K562 (cell line): ENCODE measurements around the gene LPGAT1.

Source experiments
- BDP1 ChIP-seq: IDR thresholded peaks from 3 replicates; pipeline ENCODE4 v1.6.1; 2011; ENCODE audit not compliant: insufficient read length, insufficient read depth
- BMI1 ChIP-seq: fragments of 150-350 bp; IDR thresholded peaks from 2 replicates; pipeline ENCODE4 v1.6.1; 2014; ENCODE audit warnings: low read length
- HOXB6 ChIP-seq: fragments of 250-450 bp; sonication (Bioruptor Pico); IDR thresholded peaks from 2 replicates; pipeline ENCODE4 v1.5.1; 2022; ENCODE audit warnings: mild to moderate bottlenecking, borderline replicate concordance
- KLF16 ChIP-seq: IDR thresholded peaks from 2 replicates; pipeline ENCODE4 v1.6.1; 2016; ENCODE audit warnings: antibody characterized with exemption
- NFYB ChIP-seq: IDR thresholded peaks from 2 replicates; pipeline ENCODE4 v1.6.1; 2011; ENCODE audit warnings: mild to moderate bottlenecking, moderate library complexity; ENCODE audit not compliant: insufficient read length; ENCODE audit errors: extremely low read depth
- POLR2AphosphoS5 ChIP-seq: IDR thresholded peaks from 2 replicates; pipeline ENCODE4 v1.6.1; 2011; ENCODE audit warnings: mild to moderate bottlenecking, low read depth, low read length, moderate library complexity; ENCODE audit not compliant: control insufficient read depth, insufficient read depth
- SMC3 ChIP-seq: conservative IDR thresholded peaks from 2 replicates; pipeline ENCODE4 v1.6.1; 2011; ENCODE audit warnings: low read depth, low read length, improper control_type of control experiment; ENCODE audit not compliant: insufficient read depth
- ZBED1 ChIP-seq: IDR thresholded peaks from 2 replicates; pipeline ENCODE4 v1.6.1; 2014
- ZNF143 ChIP-seq: sonication (generic); formaldehyde crosslinking; IDR thresholded peaks from 2 replicates; pipeline ENCODE4 v1.9.0; 2022; ENCODE audit warnings: mild to moderate bottlenecking, missing genetic modification reagents
- ZNF316 ChIP-seq: fragments of 450-650 bp; IDR thresholded peaks from 2 replicates; pipeline ENCODE4 v1.6.1; 2016
- ZNF507 ChIP-seq: conservative IDR thresholded peaks from 2 replicates; pipeline ENCODE4 v1.6.1; 2017; ENCODE audit warnings: missing genetic modification characterization, missing compliant biosample characterization
- TF ChIP-seq, protein P1 (sequence below): fragments of 450-650 bp; IDR thresholded peaks from 2 replicates; pipeline ENCODE4 v1.6.1; 2017; ENCODE audit warnings: antibody characterized with exemption, mild to moderate bottlenecking
- TF ChIP-seq, protein P2 (sequence below): fragments of 450-650 bp; IDR thresholded peaks from 2 replicates; pipeline ENCODE4 v1.6.1; 2016; ENCODE audit warnings: low read depth
- TF ChIP-seq, protein P3 (sequence below): sonication (generic); formaldehyde crosslinking; IDR thresholded peaks from 2 replicates; pipeline ENCODE4 v1.9.0; 2022; ENCODE audit warnings: mild to moderate bottlenecking, missing genetic modification reagents

DNA sequence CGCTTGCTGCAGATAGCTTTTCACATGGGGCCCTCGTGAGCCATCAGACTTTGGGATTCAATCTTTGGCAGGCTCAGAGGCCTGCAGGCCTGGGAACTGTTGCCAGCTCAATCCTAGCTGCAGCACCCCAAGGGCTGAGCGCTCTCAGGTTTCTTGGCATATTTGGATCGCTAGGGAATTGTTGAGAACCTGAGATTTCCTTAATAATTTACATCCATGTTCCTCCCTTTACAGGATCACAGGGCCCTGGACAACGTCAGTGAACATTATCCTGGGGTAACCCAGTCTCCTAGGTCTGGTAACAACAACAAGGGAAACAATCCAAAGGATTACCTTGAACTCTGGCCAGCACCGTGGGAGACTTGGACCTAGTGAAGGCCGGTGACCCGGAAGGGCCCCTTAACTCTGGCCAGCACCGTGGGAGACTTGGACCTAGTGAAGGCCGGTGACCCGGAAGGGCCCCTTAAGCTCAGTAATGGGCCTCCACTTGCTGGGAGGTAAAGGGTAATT is 105.8 kb downstream of the LPGAT1 start:
- no peak for TF ChIP-seq ZBED1
- no peak for TF ChIP-seq ZNF507 (tag)
- TF ChIP-seq BDP1 = no peak
- TF ChIP-seq SMC3 = no peak
- no peak for TF ChIP-seq HOXB6 (CRISPR knock-in tag)
- TF ChIP-seq, protein P1, sequence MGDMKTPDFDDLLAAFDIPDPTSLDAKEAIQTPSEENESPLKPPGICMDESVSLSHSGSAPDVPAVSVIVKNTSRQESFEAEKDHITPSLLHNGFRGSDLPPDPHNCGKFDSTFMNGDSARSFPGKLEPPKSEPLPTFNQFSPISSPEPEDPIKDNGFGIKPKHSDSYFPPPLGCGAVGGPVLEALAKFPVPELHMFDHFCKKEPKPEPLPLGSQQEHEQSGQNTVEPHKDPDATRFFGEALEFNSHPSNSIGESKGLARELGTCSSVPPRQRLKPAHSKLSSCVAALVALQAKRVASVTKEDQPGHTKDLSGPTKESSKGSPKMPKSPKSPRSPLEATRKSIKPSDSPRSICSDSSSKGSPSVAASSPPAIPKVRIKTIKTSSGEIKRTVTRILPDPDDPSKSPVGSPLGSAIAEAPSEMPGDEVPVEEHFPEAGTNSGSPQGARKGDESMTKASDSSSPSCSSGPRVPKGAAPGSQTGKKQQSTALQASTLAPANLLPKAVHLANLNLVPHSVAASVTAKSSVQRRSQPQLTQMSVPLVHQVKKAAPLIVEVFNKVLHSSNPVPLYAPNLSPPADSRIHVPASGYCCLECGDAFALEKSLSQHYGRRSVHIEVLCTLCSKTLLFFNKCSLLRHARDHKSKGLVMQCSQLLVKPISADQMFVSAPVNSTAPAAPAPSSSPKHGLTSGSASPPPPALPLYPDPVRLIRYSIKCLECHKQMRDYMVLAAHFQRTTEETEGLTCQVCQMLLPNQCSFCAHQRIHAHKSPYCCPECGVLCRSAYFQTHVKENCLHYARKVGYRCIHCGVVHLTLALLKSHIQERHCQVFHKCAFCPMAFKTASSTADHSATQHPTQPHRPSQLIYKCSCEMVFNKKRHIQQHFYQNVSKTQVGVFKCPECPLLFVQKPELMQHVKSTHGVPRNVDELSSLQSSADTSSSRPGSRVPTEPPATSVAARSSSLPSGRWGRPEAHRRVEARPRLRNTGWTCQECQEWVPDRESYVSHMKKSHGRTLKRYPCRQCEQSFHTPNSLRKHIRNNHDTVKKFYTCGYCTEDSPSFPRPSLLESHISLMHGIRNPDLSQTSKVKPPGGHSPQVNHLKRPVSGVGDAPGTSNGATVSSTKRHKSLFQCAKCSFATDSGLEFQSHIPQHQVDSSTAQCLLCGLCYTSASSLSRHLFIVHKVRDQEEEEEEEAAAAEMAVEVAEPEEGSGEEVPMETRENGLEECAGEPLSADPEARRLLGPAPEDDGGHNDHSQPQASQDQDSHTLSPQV = no peak
- TF ChIP-seq NFYB = no peak
- no peak for TF ChIP-seq BMI1
- TF ChIP-seq, protein P2, sequence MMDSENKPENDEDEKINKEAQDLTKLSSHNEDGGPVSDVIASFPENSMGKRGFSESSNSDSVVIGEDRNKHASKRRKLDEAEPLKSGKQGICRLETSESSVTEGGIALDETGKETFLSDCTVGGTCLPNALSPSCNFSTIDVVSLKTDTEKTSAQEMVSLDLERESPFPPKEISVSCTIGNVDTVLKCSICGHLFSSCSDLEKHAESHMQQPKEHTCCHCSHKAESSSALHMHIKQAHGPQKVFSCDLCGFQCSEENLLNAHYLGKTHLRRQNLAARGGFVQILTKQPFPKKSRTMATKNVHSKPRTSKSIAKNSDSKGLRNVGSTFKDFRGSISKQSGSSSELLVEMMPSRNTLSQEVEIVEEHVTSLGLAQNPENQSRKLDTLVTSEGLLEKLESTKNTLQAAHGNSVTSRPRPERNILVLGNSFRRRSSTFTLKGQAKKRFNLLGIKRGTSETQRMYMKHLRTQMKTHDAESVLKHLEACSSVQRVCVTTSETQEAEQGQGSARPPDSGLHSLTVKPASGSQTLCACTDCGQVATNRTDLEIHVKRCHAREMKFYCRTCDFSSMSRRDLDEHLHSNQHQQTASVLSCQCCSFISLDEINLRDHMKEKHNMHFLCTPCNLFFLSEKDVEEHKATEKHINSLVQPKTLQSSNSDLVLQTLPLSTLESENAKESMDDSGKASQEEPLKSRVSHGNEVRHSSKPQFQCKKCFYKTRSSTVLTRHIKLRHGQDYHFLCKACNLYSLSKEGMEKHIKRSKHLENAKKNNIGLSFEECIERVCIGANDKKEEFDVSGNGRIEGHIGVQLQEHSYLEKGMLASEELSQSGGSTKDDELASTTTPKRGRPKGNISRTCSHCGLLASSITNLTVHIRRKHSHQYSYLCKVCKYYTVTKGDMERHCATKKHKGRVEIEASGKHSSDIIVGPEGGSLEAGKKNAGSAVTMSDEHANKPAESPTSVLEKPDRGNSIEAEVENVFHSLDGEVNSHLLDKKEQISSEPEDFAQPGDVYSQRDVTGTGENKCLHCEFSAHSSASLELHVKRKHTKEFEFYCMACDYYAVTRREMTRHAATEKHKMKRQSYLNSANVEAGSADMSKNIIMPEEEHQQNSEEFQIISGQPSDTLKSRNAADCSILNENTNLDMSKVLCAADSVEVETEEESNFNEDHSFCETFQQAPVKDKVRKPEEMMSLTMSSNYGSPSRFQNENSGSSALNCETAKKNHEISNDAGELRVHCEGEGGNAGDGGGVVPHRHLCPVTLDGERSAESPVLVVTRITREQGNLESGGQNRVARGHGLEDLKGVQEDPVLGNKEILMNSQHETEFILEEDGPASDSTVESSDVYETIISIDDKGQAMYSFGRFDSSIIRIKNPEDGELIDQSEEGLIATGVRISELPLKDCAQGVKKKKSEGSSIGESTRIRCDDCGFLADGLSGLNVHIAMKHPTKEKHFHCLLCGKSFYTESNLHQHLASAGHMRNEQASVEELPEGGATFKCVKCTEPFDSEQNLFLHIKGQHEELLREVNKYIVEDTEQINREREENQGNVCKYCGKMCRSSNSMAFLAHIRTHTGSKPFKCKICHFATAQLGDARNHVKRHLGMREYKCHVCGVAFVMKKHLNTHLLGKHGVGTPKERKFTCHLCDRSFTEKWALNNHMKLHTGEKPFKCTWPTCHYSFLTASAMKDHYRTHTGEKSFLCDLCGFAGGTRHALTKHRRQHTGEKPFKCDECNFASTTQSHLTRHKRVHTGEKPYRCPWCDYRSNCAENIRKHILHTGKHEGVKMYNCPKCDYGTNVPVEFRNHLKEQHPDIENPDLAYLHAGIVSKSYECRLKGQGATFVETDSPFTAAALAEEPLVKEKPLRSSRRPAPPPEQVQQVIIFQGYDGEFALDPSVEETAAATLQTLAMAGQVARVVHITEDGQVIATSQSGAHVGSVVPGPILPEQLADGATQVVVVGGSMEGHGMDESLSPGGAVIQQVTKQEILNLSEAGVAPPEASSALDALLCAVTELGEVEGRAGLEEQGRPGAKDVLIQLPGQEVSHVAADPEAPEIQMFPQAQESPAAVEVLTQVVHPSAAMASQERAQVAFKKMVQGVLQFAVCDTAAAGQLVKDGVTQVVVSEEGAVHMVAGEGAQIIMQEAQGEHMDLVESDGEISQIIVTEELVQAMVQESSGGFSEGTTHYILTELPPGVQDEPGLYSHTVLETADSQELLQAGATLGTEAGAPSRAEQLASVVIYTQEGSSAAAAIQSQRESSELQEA = no peak
- no peak for TF ChIP-seq KLF16
- no peak for TF ChIP-seq ZNF143
- TF ChIP-seq ZNF316 = no peak
- no peak for TF ChIP-seq POLR2AphosphoS5
- TF ChIP-seq, protein P3, sequence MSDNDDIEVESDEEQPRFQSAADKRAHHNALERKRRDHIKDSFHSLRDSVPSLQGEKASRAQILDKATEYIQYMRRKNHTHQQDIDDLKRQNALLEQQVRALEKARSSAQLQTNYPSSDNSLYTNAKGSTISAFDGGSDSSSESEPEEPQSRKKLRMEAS (CRISPR knock-in tag) = no peak
